ENCODE measurements around the gene SLC39A2.

Gene SLC39A2

GRCh38 chr14:21041676-21042433 lies 42.8 kb downstream of the SLC39A2 start, which contains the start of gene RNASE7:
Gene RNASE7 (plus strand): TSS chr14:21042362. CDS start chr14:21042993, 631 bp downstream.
- FAIRE-seq: no peak
- no peak for DNase-seq (ENCODE audit: extremely low spot score, insufficient read length, low read depth)

- FAIRE-seq (no peak), DNase-seq (ENCODE audit: extremely low spot score, insufficient read length, low read depth) (no peak)
Observed at GRCh38 chr14:21042918-21043317, 43.8 kb downstream of the SLC39A2 start.

- FAIRE-seq (no peak), DNase-seq (ENCODE audit: extremely low spot score, insufficient read length, low read depth) (no peak)
Observed at GRCh38 chr14:21043387-21043973, 44.4 kb downstream of the SLC39A2 start.

- no peak for DNase-seq (ENCODE audit: extremely low spot score, insufficient read length, low read depth)
- FAIRE-seq: no peak
Observed at GRCh38 chr14:21043974-21044618, 45.0 kb downstream of the SLC39A2 start.

GRCh38 chr14:21047378-21047781 lies 48.3 kb downstream of the SLC39A2 start:
- DNase-seq (ENCODE audit: extremely low spot score, insufficient read length, low read depth) (no peak), FAIRE-seq (no peak)

GRCh38 chr14:21048638-21049037 lies 49.5 kb downstream of the SLC39A2 start:
- no peak for FAIRE-seq
- no peak for DNase-seq (ENCODE audit: extremely low spot score, insufficient read length, low read depth)

- FAIRE-seq (no peak), DNase-seq (ENCODE audit: extremely low spot score, insufficient read length, low read depth) (no peak)
Observed at GRCh38 chr14:21049271-21049673, 50.2 kb downstream of the SLC39A2 start.

GRCh38 chr14:21050597-21050996 lies 51.5 kb downstream of the SLC39A2 start:
- FAIRE-seq (no peak), DNase-seq (ENCODE audit: extremely low spot score, insufficient read length, low read depth) (no peak)

All from GM18507 (cell line).